Measurements from ENCODE around the gene XDH.
A peak's percentile ranks its signal among the peaks of the same experiment; 100 is the strongest.

Gene XDH

DNA sequence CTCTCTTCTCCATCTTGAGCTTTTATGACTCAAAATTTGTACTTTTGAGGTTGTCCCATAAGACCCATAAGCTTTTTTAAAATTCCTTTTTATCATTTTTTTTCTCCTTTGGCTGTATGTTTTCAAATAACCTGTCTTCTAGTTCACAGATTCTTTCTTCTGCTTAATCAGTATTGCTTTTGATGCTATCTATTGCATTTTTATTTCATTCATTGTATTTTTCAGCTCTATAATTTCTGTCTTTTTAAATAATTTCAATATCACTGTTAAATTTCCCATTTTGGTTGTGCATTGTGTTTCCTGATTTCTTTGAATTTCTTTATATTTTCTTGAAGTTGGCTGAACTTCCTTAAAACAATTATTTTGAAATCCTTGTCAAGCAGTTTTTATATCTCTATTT lies 4.8 kb upstream of the XDH start:
- H4K20me1 ChIP-seq (ENCODE audit: insufficient read depth, low read length): no peaks in the 10 kb centered on the region
- H3K27ac ChIP-seq (ENCODE audit: low read length): no peak overlapping the region
- no peak overlapping the region for H2AFZ ChIP-seq (ENCODE audit: low read depth, low read length)
- TF ChIP-seq, protein P1, sequence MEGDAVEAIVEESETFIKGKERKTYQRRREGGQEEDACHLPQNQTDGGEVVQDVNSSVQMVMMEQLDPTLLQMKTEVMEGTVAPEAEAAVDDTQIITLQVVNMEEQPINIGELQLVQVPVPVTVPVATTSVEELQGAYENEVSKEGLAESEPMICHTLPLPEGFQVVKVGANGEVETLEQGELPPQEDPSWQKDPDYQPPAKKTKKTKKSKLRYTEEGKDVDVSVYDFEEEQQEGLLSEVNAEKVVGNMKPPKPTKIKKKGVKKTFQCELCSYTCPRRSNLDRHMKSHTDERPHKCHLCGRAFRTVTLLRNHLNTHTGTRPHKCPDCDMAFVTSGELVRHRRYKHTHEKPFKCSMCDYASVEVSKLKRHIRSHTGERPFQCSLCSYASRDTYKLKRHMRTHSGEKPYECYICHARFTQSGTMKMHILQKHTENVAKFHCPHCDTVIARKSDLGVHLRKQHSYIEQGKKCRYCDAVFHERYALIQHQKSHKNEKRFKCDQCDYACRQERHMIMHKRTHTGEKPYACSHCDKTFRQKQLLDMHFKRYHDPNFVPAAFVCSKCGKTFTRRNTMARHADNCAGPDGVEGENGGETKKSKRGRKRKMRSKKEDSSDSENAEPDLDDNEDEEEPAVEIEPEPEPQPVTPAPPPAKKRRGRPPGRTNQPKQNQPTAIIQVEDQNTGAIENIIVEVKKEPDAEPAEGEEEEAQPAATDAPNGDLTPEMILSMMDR (IDR thresholded peaks at IDR 0.05; ENCODE audit: borderline replicate concordance, extremely low read depth, low read length, poor library complexity, severe bottlenecking): no peak
- no peak for TF ChIP-seq EZH2 (IDR thresholded peaks at IDR 0.05; ENCODE audit: borderline replicate concordance, low read depth, low read length, severe bottlenecking)
- ATAC-seq (ENCODE audit: insufficient read depth, low read depth) (no peak), DNase-seq (no peak)
- no peaks in the 10 kb centered on the region for H3K4me1 ChIP-seq (ENCODE audit: insufficient read depth, low read length)
- no peaks in the 10 kb centered on the region for H3K36me3 ChIP-seq (ENCODE audit: insufficient read depth, low read length)
- H3K9me3 ChIP-seq (ENCODE audit: insufficient read depth, low read length, severe bottlenecking): peaks cover 16% of the 10 kb centered on the region
- H3K27me3 ChIP-seq (ENCODE audit: insufficient read depth, low read length, poor library complexity): no peaks in the 10 kb centered on the region
- no peak overlapping the region for H3K4me2 ChIP-seq (ENCODE audit: insufficient read depth, low read length)
- no peak overlapping the region for H3K9ac ChIP-seq (ENCODE audit: low read depth, low read length)
- H3K4me3 ChIP-seq (ENCODE audit: low read depth in 1 of 2, low read length in 2 of 2): no peak overlapping the region
- no peaks in the 10 kb centered on the region for H3K79me2 ChIP-seq (ENCODE audit: insufficient read depth, low read length)

DNA sequence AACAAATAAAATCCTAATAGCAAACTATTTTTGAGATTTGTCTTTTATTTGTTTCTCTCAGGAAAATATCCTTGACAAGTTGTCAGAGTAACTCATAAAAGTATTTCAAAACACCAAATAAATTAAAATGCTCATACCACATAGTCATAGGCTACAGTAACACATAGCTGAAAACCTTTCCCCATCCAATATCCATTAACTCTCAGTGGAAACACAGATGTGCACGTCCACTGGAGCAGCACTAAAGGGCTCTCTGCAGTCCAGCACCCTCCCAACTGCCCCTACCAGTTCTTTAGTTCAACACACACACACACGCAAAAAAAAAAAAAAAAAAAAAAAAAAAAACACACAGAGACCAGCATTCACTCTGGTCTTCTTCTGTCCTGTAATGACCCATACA lies 879 bp upstream of the XDH start:
- ATAC-seq (ENCODE audit: insufficient read depth, low read depth): no peak
- TF ChIP-seq, protein P1 (IDR thresholded peaks at IDR 0.05; ENCODE audit: borderline replicate concordance, extremely low read depth, low read length, poor library complexity, severe bottlenecking): no peak
- no peak for TF ChIP-seq EZH2 (IDR thresholded peaks at IDR 0.05; ENCODE audit: borderline replicate concordance, low read depth, low read length, severe bottlenecking)
- H3K4me1 ChIP-seq (ENCODE audit: insufficient read depth, low read length): no peaks in the 10 kb centered on the region
- H3K9ac ChIP-seq (ENCODE audit: low read depth, low read length): no peak overlapping the region
- H3K27ac ChIP-seq (ENCODE audit: low read length): no peak overlapping the region
- no peak for DNase-seq
- no peaks in the 10 kb centered on the region for H4K20me1 ChIP-seq (ENCODE audit: insufficient read depth, low read length)
- H3K36me3 ChIP-seq (ENCODE audit: insufficient read depth, low read length): no peaks in the 10 kb centered on the region
- H3K27me3 ChIP-seq (ENCODE audit: insufficient read depth, low read length, poor library complexity): peaks cover 2% of the 10 kb centered on the region
- H3K79me2 ChIP-seq (ENCODE audit: insufficient read depth, low read length): no peaks in the 10 kb centered on the region
- no peak overlapping the region for H3K4me3 ChIP-seq (ENCODE audit: low read depth in 1 of 2, low read length in 2 of 2)
- H2AFZ ChIP-seq (ENCODE audit: low read depth, low read length): no peak overlapping the region
- peaks cover 16% of the 10 kb centered on the region for H3K9me3 ChIP-seq (ENCODE audit: insufficient read depth, low read length, severe bottlenecking)
- H3K4me2 ChIP-seq (ENCODE audit: insufficient read depth, low read length): no peak overlapping the region

DNA sequence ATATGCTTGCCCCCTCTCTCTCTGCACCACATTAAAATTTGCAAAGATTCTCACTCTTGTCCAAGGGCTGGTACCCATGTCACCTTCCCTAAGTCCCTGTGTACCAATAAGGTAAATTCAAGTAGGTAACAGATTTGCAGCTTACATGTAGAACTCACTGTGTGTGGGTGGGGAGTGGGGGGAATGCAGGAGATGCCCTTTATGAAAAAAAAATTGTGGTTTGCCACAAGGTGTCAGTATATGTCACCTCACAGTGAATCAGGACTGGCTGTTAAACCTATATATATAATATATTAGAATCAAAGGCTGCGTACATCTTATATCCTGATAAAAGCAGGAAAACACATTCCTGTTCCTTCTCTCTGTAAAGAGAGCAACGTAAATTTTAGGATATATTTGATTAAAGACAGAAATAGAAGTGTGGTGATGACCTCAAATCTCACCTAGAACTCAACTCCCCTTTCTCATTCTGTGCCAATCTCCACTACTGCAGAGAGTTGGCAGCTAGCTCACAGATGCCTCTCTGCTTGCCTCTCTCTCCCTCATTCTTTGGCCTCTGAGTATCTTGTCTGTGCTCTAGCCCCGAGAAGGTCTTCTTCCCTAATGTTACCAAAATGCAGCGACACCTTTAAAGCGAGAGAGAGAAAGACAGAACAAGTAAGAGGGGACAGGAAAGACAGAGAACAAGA lies 536 bp downstream of the XDH start:
- H3K9ac ChIP-seq (ENCODE audit: low read depth, low read length): no peak overlapping the region
- H3K4me2 ChIP-seq (ENCODE audit: insufficient read depth, low read length): no peak overlapping the region
- no peak overlapping the region for H2AFZ ChIP-seq (ENCODE audit: low read depth, low read length)
- no peaks in the 10 kb centered on the region for H3K4me1 ChIP-seq (ENCODE audit: insufficient read depth, low read length)
- no peak overlapping the region for H3K4me3 ChIP-seq (ENCODE audit: low read depth in 1 of 2, low read length in 2 of 2)
- H3K36me3 ChIP-seq (ENCODE audit: insufficient read depth, low read length): no peaks in the 10 kb centered on the region
- TF ChIP-seq, protein P1 (IDR thresholded peaks at IDR 0.05; ENCODE audit: borderline replicate concordance, extremely low read depth, low read length, poor library complexity, severe bottlenecking): peak; percentile 43
- TF ChIP-seq EZH2 (IDR thresholded peaks at IDR 0.05; ENCODE audit: borderline replicate concordance, low read depth, low read length, severe bottlenecking): no peak
- peaks cover 2% of the 10 kb centered on the region for H3K27me3 ChIP-seq (ENCODE audit: insufficient read depth, low read length, poor library complexity)
- no peaks in the 10 kb centered on the region for H4K20me1 ChIP-seq (ENCODE audit: insufficient read depth, low read length)
- no peak overlapping the region for H3K27ac ChIP-seq (ENCODE audit: low read length)
- H3K9me3 ChIP-seq (ENCODE audit: insufficient read depth, low read length, severe bottlenecking): peaks cover 4% of the 10 kb centered on the region
- ATAC-seq (ENCODE audit: insufficient read depth, low read depth): peak; percentile 72; the same call in 2 of the 3 replicates
- DNase-seq: no peak
- no peaks in the 10 kb centered on the region for H3K79me2 ChIP-seq (ENCODE audit: insufficient read depth, low read length)

Measured in DND-41 (cell line).